ENCODE measurements around the gene ATG10.

Gene ATG10

GRCh38 chr5:82208371-82208770 is 236.5 kb downstream of the ATG10 start:
- H3K9me3 Mint-ChIP-seq, result no peaks in the 10 kb centered on the region
- no peaks in the 10 kb centered on the region for H3K36me3 Mint-ChIP-seq (ENCODE audit: low read depth)
- H3K27me3 Mint-ChIP-seq (ENCODE audit: low read depth), result peaks cover 3% of the 10 kb centered on the region
- no peak overlapping the region for H3K27ac Mint-ChIP-seq
- no peaks in the 10 kb centered on the region for H3K4me1 Mint-ChIP-seq (ENCODE audit: low read depth)
- H3K4me3 Mint-ChIP-seq, result no peak overlapping the region

- peaks cover 3% of the 10 kb centered on the region for H3K27me3 Mint-ChIP-seq (ENCODE audit: low read depth)
- H3K9me3 Mint-ChIP-seq, result no peaks in the 10 kb centered on the region
- H3K4me1 Mint-ChIP-seq (ENCODE audit: low read depth), result no peaks in the 10 kb centered on the region
- no peak overlapping the region for H3K4me3 Mint-ChIP-seq
- no peak overlapping the region for H3K27ac Mint-ChIP-seq
- H3K36me3 Mint-ChIP-seq (ENCODE audit: low read depth), result no peaks in the 10 kb centered on the region
Observed at GRCh38 chr5:82211855-82212572, 240.2 kb downstream of the ATG10 start.

- H3K4me3 Mint-ChIP-seq, result no peak overlapping the region
- H3K27ac Mint-ChIP-seq, result no peak overlapping the region
- H3K4me1 Mint-ChIP-seq (ENCODE audit: low read depth), result no peaks in the 10 kb centered on the region
- H3K36me3 Mint-ChIP-seq (ENCODE audit: low read depth), result no peaks in the 10 kb centered on the region
- no peaks in the 10 kb centered on the region for H3K27me3 Mint-ChIP-seq (ENCODE audit: low read depth)
- H3K9me3 Mint-ChIP-seq, result no peaks in the 10 kb centered on the region
Observed at GRCh38 chr5:82217917-82218316, 246.1 kb downstream of the ATG10 start.

GRCh38 chr5:82218374-82219156 is 246.7 kb downstream of the ATG10 start:
- no peaks in the 10 kb centered on the region for H3K36me3 Mint-ChIP-seq (ENCODE audit: low read depth)
- no peaks in the 10 kb centered on the region for H3K4me1 Mint-ChIP-seq (ENCODE audit: low read depth)
- H3K27ac Mint-ChIP-seq, result no peak overlapping the region
- H3K4me3 Mint-ChIP-seq, result no peak overlapping the region
- H3K9me3 Mint-ChIP-seq, result no peaks in the 10 kb centered on the region
- no peaks in the 10 kb centered on the region for H3K27me3 Mint-ChIP-seq (ENCODE audit: low read depth)

- Mint-ChIP-seq H3K36me3 (ENCODE audit: low read depth) (no peaks in the 10 kb centered on the region), H3K27ac (no peak overlapping the region), H3K9me3 (no peaks in the 10 kb centered on the region), H3K27me3 (ENCODE audit: low read depth) (no peaks in the 10 kb centered on the region), H3K4me3 (no peak overlapping the region), H3K4me1 (ENCODE audit: low read depth) (peaks cover 3% of the 10 kb centered on the region)
Observed at GRCh38 chr5:82221020-82221419, 249.2 kb downstream of the ATG10 start.

GRCh38 chr5:82222597-82223574 is 251.1 kb downstream of the ATG10 start:
- no peaks in the 10 kb centered on the region for H3K27me3 Mint-ChIP-seq (ENCODE audit: low read depth)
- H3K27ac Mint-ChIP-seq, result no peak overlapping the region
- no peaks in the 10 kb centered on the region for H3K36me3 Mint-ChIP-seq (ENCODE audit: low read depth)
- no peaks in the 10 kb centered on the region for H3K9me3 Mint-ChIP-seq
- no peak overlapping the region for H3K4me3 Mint-ChIP-seq
- peaks cover 3% of the 10 kb centered on the region for H3K4me1 Mint-ChIP-seq (ENCODE audit: low read depth)

GRCh38 chr5:82225525-82226172 is 253.8 kb downstream of the ATG10 start:
- peaks cover 3% of the 10 kb centered on the region for H3K4me1 Mint-ChIP-seq (ENCODE audit: low read depth)

GRCh38 chr5:82234885-82235284 is 263.1 kb downstream of the ATG10 start:
- Mint-ChIP-seq H3K27me3 (ENCODE audit: low read depth) (no peaks in the 10 kb centered on the region), H3K4me1 (ENCODE audit: low read depth) (no peaks in the 10 kb centered on the region), H3K9me3 (no peaks in the 10 kb centered on the region), H3K4me3 (no peak overlapping the region), H3K27ac (no peak overlapping the region), H3K36me3 (ENCODE audit: low read depth) (no peaks in the 10 kb centered on the region)

More at GRCh38 chr5:82225525-82226172, 253.8 kb downstream of the ATG10 start:
- no peaks in the 10 kb centered on the region for H3K36me3 Mint-ChIP-seq (ENCODE audit: low read depth)
- H3K9me3 Mint-ChIP-seq, result no peaks in the 10 kb centered on the region
- no peaks in the 10 kb centered on the region for H3K27me3 Mint-ChIP-seq (ENCODE audit: low read depth)
- H3K4me3 Mint-ChIP-seq, result no peak overlapping the region
- H3K27ac Mint-ChIP-seq, result no peak overlapping the region

GRCh38 chr5:82244151-82244550 is 272.3 kb downstream of the ATG10 start:
- H3K4me1 Mint-ChIP-seq (ENCODE audit: low read depth), result no peaks in the 10 kb centered on the region
- no peak overlapping the region for H3K4me3 Mint-ChIP-seq
- peaks cover 5% of the 10 kb centered on the region for H3K36me3 Mint-ChIP-seq (ENCODE audit: low read depth)
- H3K9me3 Mint-ChIP-seq, result peaks cover 18% of the 10 kb centered on the region
- no peaks in the 10 kb centered on the region for H3K27me3 Mint-ChIP-seq (ENCODE audit: low read depth)
- no peak overlapping the region for H3K27ac Mint-ChIP-seq

GRCh38 chr5:82244854-82245635 is 273.2 kb downstream of the ATG10 start:
- Mint-ChIP-seq H3K9me3 (peaks cover 18% of the 10 kb centered on the region), H3K4me1 (ENCODE audit: low read depth) (no peaks in the 10 kb centered on the region), H3K4me3 (no peak overlapping the region), H3K27ac (no peak overlapping the region), H3K36me3 (ENCODE audit: low read depth) (peaks cover 5% of the 10 kb centered on the region), H3K27me3 (ENCODE audit: low read depth) (no peaks in the 10 kb centered on the region)

- H3K9me3 Mint-ChIP-seq, result peaks cover 18% of the 10 kb centered on the region
- H3K27me3 Mint-ChIP-seq (ENCODE audit: low read depth), result no peaks in the 10 kb centered on the region
- peaks cover 5% of the 10 kb centered on the region for H3K36me3 Mint-ChIP-seq (ENCODE audit: low read depth)
- H3K4me1 Mint-ChIP-seq (ENCODE audit: low read depth), result no peaks in the 10 kb centered on the region
- no peak overlapping the region for H3K27ac Mint-ChIP-seq
- H3K4me3 Mint-ChIP-seq, result no peak overlapping the region
Observed at GRCh38 chr5:82246960-82247574, 275.2 kb downstream of the ATG10 start.

GRCh38 chr5:82252744-82253143 is 280.9 kb downstream of the ATG10 start:
- Mint-ChIP-seq H3K27ac (no peak overlapping the region), H3K36me3 (ENCODE audit: low read depth) (no peaks in the 10 kb centered on the region), H3K4me1 (ENCODE audit: low read depth) (no peaks in the 10 kb centered on the region), H3K9me3 (peaks cover 7% of the 10 kb centered on the region), H3K27me3 (ENCODE audit: low read depth) (no peaks in the 10 kb centered on the region), H3K4me3 (no peak overlapping the region)

GRCh38 chr5:82255844-82256243 is 284.0 kb downstream of the ATG10 start:
- Mint-ChIP-seq H3K4me1 (ENCODE audit: low read depth) (no peaks in the 10 kb centered on the region), H3K4me3 (no peak overlapping the region), H3K27me3 (ENCODE audit: low read depth) (no peaks in the 10 kb centered on the region), H3K9me3 (no peaks in the 10 kb centered on the region), H3K27ac (no peak overlapping the region), H3K36me3 (ENCODE audit: low read depth) (no peaks in the 10 kb centered on the region)
